OCI-LY7 (cell line): ENCODE measurements around the gene SCARB1. TPM values are rescaled to one million over a fixed set of nuclear protein-coding genes. Genes with fewer than 3 reads are reported as not detected.

ENCODE experiments used
- BruUV-seq: library from RNA; stranded (reverse); fragments of 400-500 nt; replicated peaks from 2 replicates; lab custom pipeline; 2021; lab: Mats Ljungman, UMichigan
- CTCF ChIA-PET: fragments of 300-600 bp; sonication (Branson Sonifier 250); formaldehyde crosslinking; loops from one replicate; lab custom pipeline; 2022; ENCODE audit warnings: antibody characterized with exemption; ENCODE audit not compliant: unreplicated experiment; lab: Charles Lee
- POLR2A ChIA-PET: fragments of 300-600 bp; sonication (Branson Sonifier 250); formaldehyde crosslinking; loops from one replicate; lab custom pipeline; 2022; ENCODE audit warnings: antibody characterized with exemption; lab: Charles Lee
- DNase-seq: peaks from one replicate; pipeline ENCODE4 v3.0.0-alpha.2; 2015; ENCODE audit warnings: low spot score
- H2AFZ ChIP-seq: fragments of 200-600 bp; sonication (generic), shearing (Covaris generic); 2 replicates; pipeline ENCODE4 v1.6.1; 2014; ENCODE audit warnings: mild to moderate bottlenecking, antibody characterized with exemption, low read length, moderate library complexity
- H3K27ac ChIP-seq: fragments of 200-600 bp; sonication (generic); 2 replicates; pipeline ENCODE4 v1.5.1; 2014; ENCODE audit warnings: mixed run types, low read depth, mild to moderate bottlenecking, moderate library complexity, low read length, inconsistent platforms; ENCODE audit not compliant: poor library complexity, severe bottlenecking
- H3K36me3 ChIP-seq: fragments of 200-600 bp; sonication (generic); 2 replicates; pipeline ENCODE4 v1.6.1; 2014; ENCODE audit warnings: mild to moderate bottlenecking, antibody characterized with exemption, low read length, moderate library complexity, mixed read lengths; ENCODE audit not compliant: insufficient read depth
- H3K4me1 ChIP-seq: fragments of 200-600 bp; sonication (generic); 2 replicates; pipeline ENCODE4 v1.5.1; 2014; ENCODE audit warnings: mild to moderate bottlenecking, low read length; ENCODE audit not compliant: insufficient read depth, poor library complexity, severe bottlenecking
- H3K4me2 ChIP-seq: fragments of 200-600 bp; sonication (generic); 2 replicates; pipeline ENCODE4 v1.6.1; 2014; ENCODE audit warnings: mild to moderate bottlenecking, low read length
- H3K4me3 ChIP-seq: fragments of 200-600 bp; sonication (generic); 2 replicates; pipeline ENCODE4 v1.5.1; 2014; ENCODE audit warnings: mild to moderate bottlenecking, low read depth, low read length; ENCODE audit not compliant: poor library complexity, severe bottlenecking
- H3K79me2 ChIP-seq: fragments of 200-600 bp; sonication (generic); 2 replicates; pipeline ENCODE4 v1.6.1; 2016; ENCODE audit warnings: low read depth, mild to moderate bottlenecking, low read length, moderate library complexity, mixed read lengths; ENCODE audit not compliant: insufficient read depth
- H3K9me2 ChIP-seq: fragments of 200-600 bp; sonication (generic); 2 replicates; pipeline ENCODE4 v1.6.1; 2016; ENCODE audit warnings: mild to moderate bottlenecking, low read length, mixed read lengths; ENCODE audit not compliant: insufficient read depth
- H3K9me3 ChIP-seq: fragments of 200-600 bp; sonication (generic); 2 replicates; pipeline ENCODE4 v1.6.1; 2014; ENCODE audit warnings: mild to moderate bottlenecking, mixed run types, low read length, mixed read lengths
- H4K20me1 ChIP-seq: fragments of 200-600 bp; sonication (generic); 2 replicates; pipeline ENCODE4 v1.6.1; 2014; ENCODE audit warnings: mild to moderate bottlenecking, antibody characterized with exemption, low read length, moderate library complexity, mixed read lengths; ENCODE audit not compliant: insufficient read depth
- CTCF ChIP-seq: fragments of 200-600 bp; sonication (generic); conservative IDR thresholded peaks from 2 replicates; pipeline ENCODE4 v1.5.1; 2014; ENCODE audit warnings: mild to moderate bottlenecking, antibody characterized with exemption, low read length, moderate library complexity, mixed read lengths
- EZH2phosphoT487 ChIP-seq: fragments of 200-600 bp; sonication (generic); IDR thresholded peaks from 2 replicates; pipeline ENCODE4 v1.6.1; 2018; ENCODE audit warnings: low read depth, borderline replicate concordance, mild to moderate bottlenecking, mixed run types, antibody characterized with exemption, low read length, moderate library complexity, mixed read lengths
- intact Hi-C: fragments of 100-400 bp; cut with micrococcal nuclease; formaldehyde crosslinking; loops from one replicate; pipeline ENCODE4 v1.10.0; 2022; ENCODE audit not compliant: unreplicated experiment
- total RNA-seq, 2 experiments: library from RNA; depleted of rRNA in 1 of 2; stranded (reverse); fragments of >200 nt in 1 of 2; shearing (Covaris generic) in 1 of 2; gene quantifications; 2 replicates each; pipeline ENCODE4 v1.2.3, GENCODE V29; 2014 to 2022

SCARB1 gene
- total RNA-seq, 2 experiments from 2014 or later: 42.9 to 112 TPM

GRCh38 chr12:124823272-124823970 lies 40.2 kb downstream of the SCARB1 start:
- Histone ChIP-seq H4K20me1 (0 out of 2 replicates have a peak, but pooled peaks cover 3% of the 10 kb centered on the region), H3K9me3 (no peaks in the 10 kb centered on the region), H3K27ac (no peak overlapping the region), H3K9me2 (no peaks in the 10 kb centered on the region), H2AFZ (no peak overlapping the region), H3K4me2 (no peak overlapping the region), H3K36me3 (no peaks in the 10 kb centered on the region; the same call in 1 of the 2 replicates), H3K4me1 (no peaks in the 10 kb centered on the region), H3K79me2 (peaks cover 8% of the 10 kb centered on the region), H3K4me3 (no peak overlapping the region)
- BruUV-seq: no TSS peak
- ChIA-PET CTCF (no interaction called here), POLR2A (no interaction called here)
- intact Hi-C loops: no loop called here
- TF ChIP-seq EZH2phosphoT487 (no peak), CTCF (no peak)
- DNase-seq: no peak

GRCh38 chr12:124822218-124822617 lies 41.4 kb downstream of the SCARB1 start:
- no peak overlapping the region for H2AFZ ChIP-seq
- peaks cover 8% of the 10 kb centered on the region for H3K79me2 ChIP-seq
- no peaks in the 10 kb centered on the region for H3K9me2 ChIP-seq
- no peaks in the 10 kb centered on the region for H3K9me3 ChIP-seq
- no peaks in the 10 kb centered on the region; the same call in 1 of the 2 replicates for H3K36me3 ChIP-seq
- no peak for TF ChIP-seq CTCF
- 0 out of 2 replicates have a peak, but pooled peaks cover 3% of the 10 kb centered on the region for H4K20me1 ChIP-seq
- H3K4me3 ChIP-seq: no peak overlapping the region
- no peak overlapping the region for H3K4me2 ChIP-seq
- BruUV-seq: no TSS peak
- ChIA-PET POLR2A (no interaction called here), CTCF (no interaction called here)
- no peak overlapping the region for H3K27ac ChIP-seq
- intact Hi-C loops: no loop called here
- no peaks in the 10 kb centered on the region for H3K4me1 ChIP-seq
- DNase-seq: no peak
